ENCODE results near the gene KIF23.
"Not testable (repeated sequence)": the region's sequence is repeated elsewhere in the genome, so short reads cannot be mapped to it uniquely, and the experiment has no call there.

KIF23 gene

GRCh38 chr15:69380100-69380725 is 33.9 kb upstream of the KIF23 start:
- no peak overlapping the region for H3K4me3 ChIP-seq (ENCODE audit: control insufficient read depth, low read depth, low read length)
- DNase-seq (ENCODE audit: low read depth), result no peak
- TF ChIP-seq CTCF (IDR thresholded peaks at IDR 0.05; ENCODE audit: control insufficient read depth, insufficient read depth, low read depth, low read length, missing control alignments), result peak; percentile 30

GRCh38 chr15:69380726-69381105 is 33.4 kb upstream of the KIF23 start:
- H3K4me3 ChIP-seq (ENCODE audit: control insufficient read depth, low read depth, low read length), result no peak overlapping the region
- DNase-seq (ENCODE audit: low read depth), result no peak

GRCh38 chr15:69382176-69382575 is 32.0 kb upstream of the KIF23 start:
- not testable (repeated sequence) for DNase-seq (ENCODE audit: low read depth); H3K4me3 ChIP-seq (ENCODE audit: control insufficient read depth, low read depth, low read length)

More at GRCh38 chr15:69380726-69381105, 33.4 kb upstream of the KIF23 start:
- no peak for TF ChIP-seq CTCF (IDR thresholded peaks at IDR 0.05; ENCODE audit: control insufficient read depth, insufficient read depth, low read depth, low read length, missing control alignments)

- H3K4me3 ChIP-seq (ENCODE audit: control insufficient read depth, low read depth, low read length); DNase-seq (ENCODE audit: low read depth): not testable (repeated sequence)
Observed at GRCh38 chr15:69384066-69384465, 30.1 kb upstream of the KIF23 start.

GRCh38 chr15:69384626-69385598 is 29.2 kb upstream of the KIF23 start:
- no peak for TF ChIP-seq CTCF (IDR thresholded peaks at IDR 0.05; ENCODE audit: control insufficient read depth, insufficient read depth, low read depth, low read length, missing control alignments)
- DNase-seq (ENCODE audit: low read depth), result no peak
- H3K4me3 ChIP-seq (ENCODE audit: control insufficient read depth, low read depth, low read length), result no peak overlapping the region

GRCh38 chr15:69385831-69386230 is 28.3 kb upstream of the KIF23 start:
- no peak for TF ChIP-seq CTCF (IDR thresholded peaks at IDR 0.05; ENCODE audit: control insufficient read depth, insufficient read depth, low read depth, low read length, missing control alignments)
- DNase-seq (ENCODE audit: low read depth), result no peak

GRCh38 chr15:69386284-69386683 is 27.9 kb upstream of the KIF23 start:
- no peak overlapping the region for H3K4me3 ChIP-seq (ENCODE audit: control insufficient read depth, low read depth, low read length)
- no peak for DNase-seq (ENCODE audit: low read depth)
- TF ChIP-seq CTCF (IDR thresholded peaks at IDR 0.05; ENCODE audit: control insufficient read depth, insufficient read depth, low read depth, low read length, missing control alignments), result no peak

More at GRCh38 chr15:69385831-69386230, 28.3 kb upstream of the KIF23 start:
- H3K4me3 ChIP-seq (ENCODE audit: control insufficient read depth, low read depth, low read length), result no peak overlapping the region

Data from AG09309 (cell line).